Measurements from ENCODE around the gene HSP90AA1.

DNA sequence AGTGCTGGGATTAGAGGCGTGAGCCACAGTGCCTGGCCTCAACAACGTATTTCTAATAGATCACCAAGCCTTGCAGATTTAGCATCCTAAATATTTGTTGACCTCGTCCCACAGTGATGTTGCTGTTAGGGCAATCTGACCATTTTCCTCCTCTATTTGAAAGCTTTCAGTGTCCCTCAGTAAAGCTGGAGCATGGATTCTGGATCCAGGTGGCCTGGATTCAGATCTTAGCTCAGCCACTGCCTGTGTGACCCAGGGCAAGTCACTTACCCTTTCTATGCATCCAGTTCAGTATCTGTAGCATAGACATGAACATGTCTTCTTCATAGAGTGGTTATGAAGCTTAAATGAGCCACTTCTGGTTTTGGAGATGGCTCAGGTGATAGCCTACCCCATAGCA lies 3.9 kb upstream of the HSP90AA1 start:
- TF ChIP-seq, protein P1, sequence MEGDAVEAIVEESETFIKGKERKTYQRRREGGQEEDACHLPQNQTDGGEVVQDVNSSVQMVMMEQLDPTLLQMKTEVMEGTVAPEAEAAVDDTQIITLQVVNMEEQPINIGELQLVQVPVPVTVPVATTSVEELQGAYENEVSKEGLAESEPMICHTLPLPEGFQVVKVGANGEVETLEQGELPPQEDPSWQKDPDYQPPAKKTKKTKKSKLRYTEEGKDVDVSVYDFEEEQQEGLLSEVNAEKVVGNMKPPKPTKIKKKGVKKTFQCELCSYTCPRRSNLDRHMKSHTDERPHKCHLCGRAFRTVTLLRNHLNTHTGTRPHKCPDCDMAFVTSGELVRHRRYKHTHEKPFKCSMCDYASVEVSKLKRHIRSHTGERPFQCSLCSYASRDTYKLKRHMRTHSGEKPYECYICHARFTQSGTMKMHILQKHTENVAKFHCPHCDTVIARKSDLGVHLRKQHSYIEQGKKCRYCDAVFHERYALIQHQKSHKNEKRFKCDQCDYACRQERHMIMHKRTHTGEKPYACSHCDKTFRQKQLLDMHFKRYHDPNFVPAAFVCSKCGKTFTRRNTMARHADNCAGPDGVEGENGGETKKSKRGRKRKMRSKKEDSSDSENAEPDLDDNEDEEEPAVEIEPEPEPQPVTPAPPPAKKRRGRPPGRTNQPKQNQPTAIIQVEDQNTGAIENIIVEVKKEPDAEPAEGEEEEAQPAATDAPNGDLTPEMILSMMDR (IDR thresholded peaks at IDR 0.05): no peak
- no peak for TF ChIP-seq EP300 (IDR thresholded peaks at IDR 0.05)
